GM21447 (cell line): ENCODE results near the gene GRIA1.

Experiments
- ATAC-seq: cut with Tn5 transposase; IDR thresholded peaks from one replicate; pipeline ENCODE4 v1.9.1; 2021; ENCODE audit not compliant: unreplicated experiment

Gene GRIA1

DNA sequence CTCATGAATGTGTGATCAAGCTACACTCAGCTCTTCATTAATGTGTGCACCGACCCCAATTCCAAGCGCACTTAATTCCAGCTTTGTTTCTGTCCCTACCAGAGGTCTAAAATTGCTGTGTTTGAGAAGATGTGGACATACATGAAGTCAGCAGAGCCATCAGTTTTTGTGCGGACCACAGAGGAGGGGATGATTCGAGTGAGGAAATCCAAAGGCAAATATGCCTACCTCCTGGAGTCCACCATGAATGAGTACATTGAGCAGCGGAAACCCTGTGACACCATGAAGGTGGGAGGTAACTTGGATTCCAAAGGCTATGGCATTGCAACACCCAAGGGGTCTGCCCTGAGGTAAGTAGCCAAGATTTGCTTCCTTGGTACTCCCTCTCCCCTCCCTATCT is 279.6 kb downstream of the GRIA1 start:
- no peak for ATAC-seq

DNA sequence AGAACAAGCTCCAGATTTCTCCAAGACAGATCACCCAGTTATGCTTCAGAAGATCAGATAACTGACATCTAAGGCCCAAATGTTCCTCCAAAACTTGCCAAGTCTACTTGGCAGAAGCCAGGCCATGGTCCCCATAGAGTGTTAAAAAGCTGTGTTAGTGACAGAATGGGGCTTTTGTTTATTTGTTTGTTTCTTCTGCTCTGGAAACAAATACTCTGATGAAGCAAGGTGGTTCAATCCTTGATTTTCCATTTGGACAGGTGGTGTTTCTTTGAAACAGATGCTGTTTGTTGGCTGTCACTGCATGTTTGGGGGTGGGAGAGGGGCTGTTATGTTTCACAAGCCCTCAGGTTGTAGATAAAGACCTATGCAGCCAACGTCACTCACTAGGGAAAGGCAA is 284.2 kb downstream of the GRIA1 start:
- ATAC-seq: no peak

DNA sequence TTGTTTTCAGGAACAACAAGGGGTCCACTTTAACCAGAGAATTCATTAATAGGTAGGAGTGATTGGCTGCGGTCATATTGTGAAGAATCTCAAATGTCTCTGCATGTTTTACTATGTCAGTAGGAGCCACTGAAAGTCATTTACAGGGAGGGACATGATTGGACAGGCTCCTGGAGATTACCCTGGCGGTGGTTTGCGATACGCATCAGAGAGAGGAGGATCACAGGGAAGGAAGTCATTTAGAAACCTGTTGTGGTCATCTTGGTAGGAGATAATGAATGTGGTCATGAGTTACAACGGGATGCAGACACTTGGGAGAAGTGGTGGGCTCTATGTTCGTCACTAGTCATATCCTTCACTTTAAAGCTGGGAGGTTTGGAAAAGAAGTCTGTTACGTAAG is 285.5 kb downstream of the GRIA1 start:
- no peak for ATAC-seq

DNA sequence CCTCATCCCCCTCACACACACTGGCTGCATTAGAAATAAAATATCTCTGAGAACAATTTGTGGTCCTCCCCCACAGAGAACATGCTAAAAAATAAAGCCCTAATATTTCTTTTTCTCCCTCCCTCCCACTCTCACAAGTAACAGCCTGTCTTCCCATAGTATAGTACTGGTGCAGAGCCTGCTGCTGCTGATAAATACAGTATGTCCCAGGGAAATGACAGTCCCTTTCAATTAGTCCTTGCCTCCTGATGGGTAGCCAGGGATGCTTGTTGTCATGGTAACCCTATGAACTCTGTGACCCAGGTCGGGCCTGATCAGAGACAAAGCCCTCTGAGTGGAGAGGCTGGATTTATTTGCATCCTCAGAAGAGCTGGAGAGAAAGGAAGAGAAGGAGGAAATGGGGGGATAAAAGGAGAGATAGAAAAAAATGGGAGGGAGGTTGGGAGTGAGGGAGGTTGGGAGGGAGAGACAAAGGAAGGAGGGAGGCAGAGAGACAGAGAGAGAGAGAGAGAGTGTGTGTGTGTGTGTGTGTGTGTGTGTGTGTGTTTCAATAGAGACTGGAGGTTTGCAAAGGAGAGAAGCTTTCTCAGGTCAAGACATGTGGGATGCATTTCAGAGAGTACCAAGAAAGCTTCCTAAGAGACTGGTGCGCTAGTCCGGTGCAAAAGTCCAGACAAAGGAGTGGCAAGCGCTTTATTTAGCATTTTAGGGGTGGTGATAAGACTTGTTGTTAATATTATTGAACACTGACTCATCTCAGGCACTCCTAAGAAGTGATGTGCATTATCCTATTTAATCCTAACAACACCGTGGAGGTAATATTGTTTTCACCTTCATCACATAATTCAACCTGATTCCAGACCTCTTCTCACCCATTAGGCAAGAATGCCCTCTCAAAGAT is 287.5 kb downstream of the GRIA1 start:
- no peak for ATAC-seq

DNA sequence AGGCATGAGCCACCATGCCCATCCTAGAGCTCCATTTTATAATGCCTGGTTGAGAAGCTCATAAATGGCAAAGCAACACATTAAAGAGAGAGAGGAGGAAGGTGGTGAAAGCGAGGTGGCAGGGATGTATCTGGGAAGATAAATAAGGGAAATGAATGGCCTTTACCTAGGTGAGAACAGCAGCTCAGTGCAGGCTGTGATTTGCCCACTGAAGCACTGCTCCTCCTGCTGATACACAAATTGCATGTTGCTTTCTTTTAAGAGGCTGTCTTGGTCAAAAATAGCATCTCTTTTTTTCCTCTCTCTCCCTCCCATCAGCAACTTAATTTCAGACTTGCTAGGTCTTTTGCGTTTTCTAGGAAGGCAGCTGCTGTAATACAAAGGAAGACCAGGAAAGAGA is 289.4 kb downstream of the GRIA1 start:
- no peak for ATAC-seq

DNA sequence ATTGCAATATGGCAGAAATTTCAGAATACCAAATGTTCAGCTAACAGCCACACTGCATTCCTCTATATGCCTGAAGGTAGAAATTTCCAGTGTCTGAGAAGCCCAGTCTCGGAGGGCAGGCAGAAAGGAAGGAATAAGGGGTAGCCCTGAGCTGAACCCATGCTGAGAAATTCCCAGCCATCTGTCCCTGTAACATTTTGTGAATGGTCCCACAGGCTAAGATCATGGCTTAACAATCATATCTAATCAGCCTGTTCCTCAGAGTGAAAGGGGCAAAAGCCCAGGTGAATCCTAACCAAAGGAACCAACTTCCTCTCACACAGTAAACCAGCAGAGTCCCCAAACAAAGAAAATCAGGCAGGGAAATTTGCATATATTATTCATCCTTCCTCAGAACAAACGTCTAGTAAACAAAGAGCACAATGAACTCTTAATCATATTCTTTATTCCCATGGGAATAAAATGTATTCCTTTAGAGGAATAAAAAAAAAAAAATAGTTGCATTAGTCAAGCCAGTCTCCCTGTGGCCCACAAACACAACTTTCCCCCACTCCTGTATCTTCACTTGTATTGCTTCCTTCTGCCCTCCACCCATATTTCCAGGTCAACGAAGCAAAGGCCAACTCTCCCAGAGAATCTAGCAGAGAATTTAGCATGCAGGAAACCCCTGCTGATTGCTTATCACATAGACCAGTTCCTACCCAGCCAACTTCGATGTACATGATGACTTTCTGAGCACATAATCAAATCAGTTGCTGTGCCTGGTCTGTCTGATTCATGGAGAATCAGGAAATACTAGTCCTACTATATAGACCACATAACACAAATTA is 290.6 kb downstream of the GRIA1 start:
- ATAC-seq: no peak

DNA sequence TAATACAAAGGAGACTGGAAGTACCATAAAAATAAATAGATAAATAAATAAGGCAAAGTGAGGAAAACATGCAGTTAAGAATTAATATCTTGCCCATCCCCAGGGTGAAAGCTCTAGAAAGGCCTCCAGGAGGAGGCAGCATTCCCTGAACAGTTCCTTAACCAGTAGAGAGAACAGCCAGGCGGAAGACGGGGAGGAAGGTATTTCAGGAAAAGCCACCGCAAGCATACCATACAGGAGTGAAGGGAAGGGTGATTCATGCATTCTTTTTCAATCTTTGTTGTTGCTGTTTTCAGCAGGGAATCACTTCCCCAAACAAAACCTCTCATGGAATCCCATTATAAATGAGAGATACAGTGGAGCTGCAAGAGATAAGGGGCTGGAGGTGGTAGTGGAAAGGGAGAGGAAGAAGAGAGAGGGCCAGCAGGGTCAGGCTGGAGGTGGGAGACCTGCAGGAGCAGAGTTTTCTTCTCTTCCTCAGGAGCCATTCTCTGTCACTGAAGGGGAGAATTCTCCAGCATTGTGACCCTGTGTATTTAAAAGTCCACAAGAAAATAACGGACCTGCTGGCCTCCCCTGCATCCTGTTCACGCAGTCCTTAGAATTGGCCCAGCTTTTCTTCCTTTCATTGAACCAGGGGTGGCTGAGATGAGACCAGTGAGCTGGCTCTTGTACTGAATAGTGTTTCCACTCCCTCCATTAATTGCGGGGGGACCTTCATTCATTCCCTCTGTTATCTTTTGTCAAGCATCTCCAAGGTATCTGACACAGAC is 292.3 kb downstream of the GRIA1 start:
- ATAC-seq: no peak

DNA sequence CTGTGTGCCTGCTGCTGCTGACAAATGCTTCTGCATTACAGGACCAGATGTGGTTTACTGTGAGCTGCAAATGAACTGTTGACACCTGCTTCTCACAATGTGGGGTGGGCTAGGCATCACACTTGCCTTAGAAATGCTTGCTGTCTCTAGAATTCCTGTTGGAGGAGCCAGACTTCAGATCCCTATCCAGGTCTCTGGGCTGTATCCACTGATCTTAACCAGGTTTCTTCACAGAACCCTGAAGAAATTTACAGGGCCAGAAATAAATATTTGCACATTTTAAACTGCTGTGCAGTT is 292.8 kb downstream of the GRIA1 start:
- ATAC-seq: no peak

DNA sequence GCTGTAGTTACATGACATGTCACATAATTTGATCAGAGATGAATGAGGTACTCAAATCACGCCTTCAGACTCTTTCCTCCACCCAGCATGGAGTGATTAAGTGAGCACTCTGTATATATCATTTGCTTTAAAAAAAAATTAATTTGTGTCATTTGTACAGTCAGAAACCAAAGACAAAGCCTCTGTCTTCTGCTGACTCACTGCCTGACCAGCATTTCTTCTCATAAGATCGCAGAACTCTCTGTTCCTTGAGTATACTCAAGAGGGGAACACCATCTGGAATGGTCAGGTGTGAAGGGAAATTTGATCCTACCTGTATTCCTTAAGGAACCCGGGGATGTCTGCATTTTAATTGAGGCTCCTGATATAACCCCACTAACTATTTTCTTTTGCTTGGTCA is 293.8 kb downstream of the GRIA1 start:
- no peak for ATAC-seq

DNA sequence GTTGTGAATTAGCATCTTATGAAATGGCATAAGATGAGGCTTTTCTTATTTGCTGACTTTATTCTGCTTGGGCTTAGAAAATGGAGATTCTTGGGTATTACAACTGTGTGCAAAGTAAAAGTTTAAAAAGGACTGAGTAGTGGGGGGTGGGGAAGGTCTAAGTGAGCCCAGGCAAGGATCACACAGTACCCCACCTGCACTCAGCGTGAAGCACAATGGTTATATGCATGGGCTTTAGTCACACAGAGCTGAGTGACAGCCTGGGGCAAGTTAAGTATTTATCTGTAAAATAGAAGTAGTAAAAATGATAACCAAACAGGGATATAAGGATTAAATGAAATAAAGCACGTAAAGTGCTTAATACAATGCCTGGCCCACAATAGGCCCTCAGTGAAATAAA is 300.9 kb downstream of the GRIA1 start:
- ATAC-seq: no peak

DNA sequence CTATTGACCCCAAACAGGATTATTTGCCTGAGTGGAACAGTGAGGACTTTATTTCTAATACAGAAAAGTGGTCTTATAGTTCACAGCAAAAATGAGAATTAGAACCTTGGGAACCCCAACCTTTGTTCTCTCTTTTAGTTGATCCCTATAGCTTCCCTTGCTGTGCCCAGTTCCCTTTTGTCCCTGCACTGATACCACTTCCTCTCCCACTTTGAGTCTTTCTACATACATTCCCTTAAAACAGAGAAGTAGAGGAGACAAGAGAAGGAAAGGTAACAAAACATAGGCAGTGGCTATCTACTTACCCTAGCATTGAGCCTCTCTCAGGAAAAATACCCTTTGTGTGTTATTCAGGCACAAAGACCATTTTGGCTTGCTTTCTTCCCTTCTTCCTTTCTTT is 301.8 kb downstream of the GRIA1 start:
- ATAC-seq: no peak

DNA sequence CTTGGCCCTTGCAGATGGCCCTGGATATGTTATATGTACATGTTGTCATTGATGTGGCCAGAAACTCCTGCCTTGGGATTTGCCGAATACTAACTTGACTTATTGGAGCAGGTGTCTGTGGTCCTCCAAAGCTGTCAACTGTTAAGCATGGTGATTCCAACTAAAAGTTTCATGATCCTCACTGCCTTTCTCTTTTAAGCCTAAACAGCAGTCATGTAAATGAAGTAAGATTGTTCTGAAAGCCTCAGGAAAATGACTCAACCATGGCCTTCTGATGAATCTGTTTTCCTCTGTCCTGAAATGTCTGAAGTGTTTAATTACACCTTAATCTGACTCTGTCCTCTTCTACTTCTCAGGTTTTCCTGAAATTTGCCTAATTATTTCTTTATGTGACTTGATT is 303.2 kb downstream of the GRIA1 start:
- no peak for ATAC-seq

DNA sequence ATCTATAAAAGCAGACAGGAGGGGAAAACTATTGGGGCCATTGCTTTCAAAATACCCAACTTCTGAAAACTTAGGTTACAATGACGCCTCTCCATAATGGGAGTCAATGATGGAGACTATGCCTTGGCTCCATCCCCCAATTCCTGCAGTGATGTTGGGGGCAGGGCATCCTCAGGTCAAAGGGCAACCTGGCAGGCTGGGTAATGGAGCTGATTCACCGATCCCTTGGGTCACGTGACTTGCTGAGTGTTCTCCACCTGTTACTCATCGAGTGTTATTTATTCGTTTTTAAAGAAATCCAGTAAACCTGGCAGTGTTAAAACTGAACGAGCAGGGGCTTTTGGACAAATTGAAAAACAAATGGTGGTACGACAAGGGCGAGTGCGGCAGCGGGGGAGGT is 303.9 kb downstream of the GRIA1 start:
- ATAC-seq: no peak

DNA sequence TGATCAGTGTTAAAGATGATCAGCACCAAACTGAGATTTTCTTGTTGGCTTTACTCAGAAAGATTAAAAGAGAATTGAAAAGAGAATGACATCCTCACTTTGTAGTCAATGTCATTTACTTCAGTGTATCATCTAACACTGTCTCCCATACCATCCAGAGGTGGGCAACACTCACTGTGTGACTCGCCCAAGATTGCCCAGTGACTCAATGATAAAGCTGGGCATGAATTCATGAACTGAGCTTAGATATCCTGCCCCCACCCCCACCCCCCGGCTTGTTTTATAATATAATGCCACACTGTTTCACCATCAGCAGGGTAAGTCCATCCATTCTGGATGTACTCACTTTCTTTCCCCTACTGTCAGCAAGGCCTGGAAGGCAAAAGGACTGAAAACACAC is 306.1 kb downstream of the GRIA1 start:
- no peak for ATAC-seq

DNA sequence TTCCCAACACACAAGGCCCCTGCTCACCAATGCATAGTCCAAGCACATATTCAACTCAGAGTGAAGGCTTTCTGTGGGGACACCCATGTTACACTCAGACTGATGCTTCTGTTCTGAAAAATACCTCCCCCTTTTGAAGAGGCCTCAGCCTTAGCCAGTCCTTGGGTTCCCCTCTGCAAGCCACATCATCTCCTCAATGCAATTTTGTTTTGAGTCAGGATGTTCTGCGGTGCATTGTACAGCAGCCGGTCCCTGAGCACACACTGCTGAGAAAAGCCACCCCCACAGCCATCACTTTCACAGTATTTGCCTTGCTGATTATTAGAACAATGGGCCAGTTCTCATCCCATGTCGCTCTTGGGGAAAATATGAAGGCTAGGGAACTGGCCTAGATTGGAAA is 307.0 kb downstream of the GRIA1 start:
- ATAC-seq: no peak

DNA sequence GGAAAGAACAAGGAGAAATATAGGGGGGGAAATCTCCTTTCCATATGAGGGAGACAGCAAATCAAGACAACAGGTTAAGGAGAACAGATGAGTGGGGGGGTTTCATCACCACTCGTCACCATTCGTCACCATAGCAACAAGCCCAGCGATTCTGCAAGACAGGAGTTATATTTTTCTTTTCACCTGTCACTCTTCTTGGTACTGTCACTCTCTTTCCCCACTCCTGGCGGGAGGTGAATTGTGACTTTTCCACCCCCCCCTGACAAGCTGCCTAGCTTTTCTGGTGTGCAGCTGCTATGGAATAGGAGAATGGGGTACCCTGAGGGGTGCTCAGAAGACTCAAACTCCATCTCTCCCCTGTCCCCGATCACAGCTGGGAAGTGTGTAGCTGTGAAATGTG is 308.4 kb downstream of the GRIA1 start:
- ATAC-seq: no peak

DNA sequence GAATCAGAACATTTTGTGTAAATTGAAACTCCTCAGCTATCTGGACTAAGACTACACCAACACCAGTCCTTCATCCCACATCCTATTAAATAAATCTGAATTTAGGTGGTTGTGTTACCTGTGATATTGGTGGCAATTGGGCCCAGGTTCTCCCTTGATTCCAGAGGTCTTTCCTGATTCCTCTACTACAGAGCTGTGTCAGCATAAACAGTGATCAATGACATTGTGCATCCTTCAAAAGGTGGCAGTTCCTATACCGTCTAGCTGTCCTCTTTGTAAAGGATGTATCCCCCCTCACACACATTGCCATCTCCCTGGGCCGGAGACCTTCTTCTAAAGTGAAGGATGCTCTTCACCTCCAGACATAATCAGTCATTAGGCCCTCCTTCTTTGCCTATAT is 309.0 kb downstream of the GRIA1 start:
- no peak for ATAC-seq

DNA sequence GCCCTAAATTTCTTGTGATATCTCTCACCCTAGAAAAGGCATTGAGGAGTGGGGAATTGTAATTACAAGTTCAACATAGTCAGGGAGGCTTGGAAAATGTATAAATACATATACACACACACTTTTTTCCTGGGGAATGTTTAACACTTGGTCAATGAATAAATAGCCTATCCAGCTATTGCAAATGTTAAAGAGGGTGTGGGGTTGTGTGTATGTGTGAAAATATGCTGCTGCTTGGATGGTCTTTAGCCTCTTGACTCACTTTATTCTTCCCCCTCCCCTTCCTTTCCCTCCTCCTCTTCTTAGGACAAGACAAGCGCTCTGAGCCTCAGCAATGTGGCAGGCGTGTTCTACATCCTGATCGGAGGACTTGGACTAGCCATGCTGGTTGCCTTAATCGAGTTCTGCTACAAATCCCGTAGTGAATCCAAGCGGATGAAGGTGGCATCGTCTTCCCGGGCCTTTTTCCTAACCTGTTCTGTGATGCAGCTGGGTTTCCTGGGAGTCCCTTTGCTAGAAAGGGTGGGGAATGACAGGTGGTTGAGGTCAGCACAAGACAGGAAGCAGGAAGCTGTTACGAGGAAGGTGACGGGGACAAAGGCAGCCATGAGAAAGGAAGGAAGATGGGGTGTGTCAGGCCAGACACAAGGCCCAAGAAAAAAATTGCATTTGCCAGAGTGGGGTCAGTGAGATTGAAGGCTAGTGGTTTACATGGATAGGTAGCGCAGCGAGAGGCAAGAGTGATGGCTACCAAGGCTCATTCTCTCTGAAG is 311.8 kb downstream of the GRIA1 start:
- ATAC-seq: no peak

DNA sequence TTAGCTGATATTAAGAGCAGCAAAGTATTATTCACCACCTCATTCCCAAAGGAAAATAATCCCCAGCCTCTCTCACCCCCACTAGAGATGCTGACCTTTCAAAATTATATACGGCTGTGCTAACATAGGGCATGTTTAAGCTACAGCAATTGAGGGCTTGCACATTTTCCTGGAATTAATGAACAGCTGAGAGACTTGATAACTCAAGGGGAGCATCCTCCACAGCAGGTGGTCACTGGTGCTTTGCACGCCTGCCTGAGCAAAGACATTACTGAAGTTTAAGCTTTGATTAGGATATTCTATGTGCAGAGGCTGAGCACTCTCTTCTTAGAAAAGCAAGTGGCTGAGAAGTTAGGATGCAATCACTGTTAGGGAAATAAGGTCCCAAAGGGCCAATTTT is 317.3 kb downstream of the GRIA1 start:
- ATAC-seq: no peak

DNA sequence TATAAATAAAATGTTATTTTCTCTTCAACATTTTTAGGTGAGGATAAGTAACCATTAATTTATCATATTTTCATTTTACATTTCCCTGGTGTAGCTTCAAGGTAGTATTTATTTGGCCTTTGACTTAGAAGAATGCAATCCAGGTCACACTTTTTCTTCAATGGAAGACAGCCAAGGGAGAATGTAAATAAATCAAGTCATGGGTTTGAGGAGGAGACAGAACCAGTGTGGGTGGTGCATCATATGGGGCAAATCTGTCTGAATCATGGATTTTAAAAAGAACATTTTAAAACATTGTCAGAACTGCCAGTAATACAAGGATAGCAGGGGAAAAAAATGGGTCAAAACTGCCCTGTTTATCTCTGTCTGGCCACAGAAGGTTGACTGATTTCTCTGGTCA is 318.7 kb downstream of the GRIA1 start:
- no peak for ATAC-seq

DNA sequence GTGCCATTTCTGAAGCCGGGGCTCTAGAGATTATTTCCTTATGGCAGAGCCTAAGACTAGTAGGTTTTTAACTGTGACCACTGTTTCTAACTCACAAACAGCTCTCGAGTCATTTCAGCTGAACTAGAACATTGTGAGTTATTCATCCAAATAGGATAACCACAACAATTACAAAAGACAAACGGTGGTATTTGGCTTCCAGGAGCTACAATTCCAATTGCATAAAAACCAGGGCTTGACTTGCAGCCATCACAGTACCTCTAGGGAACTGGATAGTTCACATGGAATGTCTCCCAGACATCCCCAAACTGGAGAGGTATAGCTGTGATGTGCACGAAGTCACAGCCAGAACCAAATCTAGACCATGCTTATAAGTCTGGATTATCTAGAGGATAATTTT is 323.4 kb downstream of the GRIA1 start:
- ATAC-seq: no peak
